Natural killer cell (primary cell): ENCODE results near the gene BTBD16. TPM values are rescaled to one million over a fixed set of nuclear protein-coding genes. Genes with fewer than 3 reads are reported as not detected.

ENCODE experiments used
- ATAC-seq, 3 donors: fragments of 150-1000 bp in 2 of 3; fragments of 200-7000 bp in 1 of 3; cut with Tn5 transposase; 1 replicate in 1 of 3; 2 replicates in 2 of 3; pipeline ENCODE4 v1.10.0; 2021; ENCODE audit warnings: mild to moderate bottlenecking in 2 of 3, moderate library complexity in 2 of 3
- DNase-seq, 2 donors: peaks; one replicate each; pipeline versions ENCODE4 v3.0.0 to v3.0.0-alpha.2; 2013 to 2021; ENCODE audit warnings: mixed read lengths in 1 of 2
- H3K27ac ChIP-seq: one replicate; pipeline ENCODE4 v1.5.1; 2013; ENCODE audit warnings: mild to moderate bottlenecking, low read length
- H3K27me3 ChIP-seq: one replicate; pipeline ENCODE4 v1.6.1; 2013; ENCODE audit warnings: low read length; ENCODE audit not compliant: control insufficient read depth, insufficient read depth
- H3K36me3 ChIP-seq: one replicate; pipeline ENCODE4 v1.6.1; 2013; ENCODE audit warnings: low read length; ENCODE audit not compliant: control insufficient read depth, insufficient read depth
- H3K4me1 ChIP-seq: one replicate; pipeline ENCODE4 v1.6.1; 2013; ENCODE audit warnings: low read length; ENCODE audit not compliant: control insufficient read depth, insufficient read depth
- H3K4me3 ChIP-seq: one replicate; pipeline ENCODE4 v1.5.1; 2013; ENCODE audit warnings: low read length
- H3K9me3 ChIP-seq: one replicate; pipeline ENCODE4 v1.6.1; 2013; ENCODE audit warnings: low read length; ENCODE audit not compliant: control insufficient read depth, insufficient read depth
- H3K27ac Mint-ChIP-seq, 2 donors: one replicate each; pipeline ENCODE4 v1.8.0; 2022; ENCODE audit warnings: mild to moderate bottlenecking in 2 of 2, mixed read lengths in 2 of 2, moderate library complexity in 1 of 2
- H3K27me3 Mint-ChIP-seq, 2 donors: one replicate each; pipeline ENCODE4 v1.8.0; 2022; ENCODE audit warnings: low read depth in 2 of 2, mixed read lengths in 2 of 2
- H3K36me3 Mint-ChIP-seq: one replicate; pipeline ENCODE4 v1.8.0; 2022; ENCODE audit warnings: mixed read lengths
- H3K4me1 Mint-ChIP-seq, 2 donors: one replicate each; pipeline ENCODE4 v1.8.0; 2022; ENCODE audit warnings: mixed read lengths in 2 of 2
- H3K4me3 Mint-ChIP-seq: one replicate; pipeline ENCODE4 v1.8.0; 2022; ENCODE audit warnings: mild to moderate bottlenecking, moderate library complexity, mixed read lengths
- H3K9me3 Mint-ChIP-seq, 2 donors: one replicate each; pipeline ENCODE4 v1.8.0; 2022; ENCODE audit warnings: mixed read lengths in 2 of 2
- CTCF ChIP-seq: fragments of 200-600 bp; IDR thresholded peaks from one replicate; pipeline ENCODE4 v1.8.0; 2022; ENCODE audit warnings: antibody characterized with exemption
- WGBS: methylation state at CpG from one replicate; pipeline ENCODE4 v1.1.7; 2013; ENCODE audit warnings: missing lambda C conversion rate; ENCODE audit not compliant: insufficient coverage; 5-methylcytosine and 5-hydroxymethylcytosine counted together
- intact Hi-C: fragments of 100-400 bp; cut with micrococcal nuclease; formaldehyde crosslinking; loops from one replicate; pipeline ENCODE4 v1.14.2; 2022
- total RNA-seq, 4 donors: library from RNA; stranded (reverse); fragments of 120-200 nt in 1 of 4; gene quantifications; one replicate each; pipeline versions ENCODE4 v1.2.3 to v1.2.4, GENCODE V29; 2013 to 2022

The BTBD16 gene
- total RNA-seq, 3 donors from 2014 or later (not counting 1 experiment from before 2014, with no cell fraction given) = not detected

GRCh38 chr10:122293961-122294380 is 22.9 kb downstream of the BTBD16 start:
- TF ChIP-seq CTCF = no peak
- Histone ChIP-seq H3K27ac (no peak overlapping the region), H3K27me3 (no peaks in the 10 kb centered on the region), H3K9me3 (no peaks in the 10 kb centered on the region), H3K36me3 (no peaks in the 10 kb centered on the region), H3K4me3 (no peak overlapping the region), H3K4me1 (peaks cover 14% of the 10 kb centered on the region)
- no peak for ATAC-seq
- 88% methylated on average over 4 of the region's 4 CpGs for WGBS
- Mint-ChIP-seq H3K27ac (no peak overlapping the region), H3K4me3 (no peak overlapping the region), H3K36me3 (no peaks in the 10 kb centered on the region), H3K9me3 (no peaks in the 10 kb centered on the region), H3K4me1 (peaks cover 18 to 20% of the 10 kb centered on the region in 2 donors), H3K27me3 (peaks cover 0 to 6% of the 10 kb centered on the region in 2 donors)
- DNase-seq = no peak
- intact Hi-C loops = no loop called here

- DNase-seq (no peak), ATAC-seq (no peak)
- peaks cover 17% of the 10 kb centered on the region for H3K4me1 ChIP-seq
- no peaks in the 10 kb centered on the region for H3K9me3 ChIP-seq
- H3K27me3 ChIP-seq = no peaks in the 10 kb centered on the region
- Mint-ChIP-seq H3K4me1 (peaks cover 18 to 21% of the 10 kb centered on the region in 2 donors), H3K27me3 (peaks cover 4 to 11% of the 10 kb centered on the region in 2 donors), H3K36me3 (no peaks in the 10 kb centered on the region), H3K27ac (peak overlapping the region in 1 of 2 donors; percentile 27), H3K9me3 (no peaks in the 10 kb centered on the region), H3K4me3 (no peak overlapping the region)
- H3K4me3 ChIP-seq = no peak overlapping the region
- no peak overlapping the region for H3K27ac ChIP-seq
- intact Hi-C loops = no loop called here
- WGBS = 93% methylated on average over 12 of the region's 12 CpGs
- no peak for TF ChIP-seq CTCF
- H3K36me3 ChIP-seq = no peaks in the 10 kb centered on the region
These were observed 23.7 kb downstream of the BTBD16 start for GRCh38 chr10:122294511-122295450.

- peaks cover 18 to 21% of the 10 kb centered on the region in 2 donors for H3K4me1 Mint-ChIP-seq
- Histone ChIP-seq H3K27ac (no peak overlapping the region), H3K4me3 (no peak overlapping the region), H3K36me3 (no peaks in the 10 kb centered on the region), H3K9me3 (no peaks in the 10 kb centered on the region), H3K4me1 (peaks cover 17% of the 10 kb centered on the region), H3K27me3 (no peaks in the 10 kb centered on the region)
- no peaks in the 10 kb centered on the region for H3K9me3 Mint-ChIP-seq
- TF ChIP-seq CTCF = no peak
- ATAC-seq (no peak), DNase-seq (no peak)
- 74% methylated on average over 4 of the region's 4 CpGs for WGBS
- intact Hi-C loops = no loop called here
- H3K27me3 Mint-ChIP-seq = peaks cover 7 to 14% of the 10 kb centered on the region in 2 donors
- H3K36me3 Mint-ChIP-seq = no peaks in the 10 kb centered on the region
- no peak overlapping the region for H3K4me3 Mint-ChIP-seq
- peak overlapping the region in 1 of 2 donors; percentile 27 for H3K27ac Mint-ChIP-seq
These were observed 24.3 kb downstream of the BTBD16 start for GRCh38 chr10:122295451-122295809.
